PC-3 (cell line): ENCODE measurements around the gene CDC42BPB.

Source experiments
- CTCF ChIP-seq: fragments of 300-600 bp; sonication (generic); conservative IDR thresholded peaks from 2 replicates; pipeline ENCODE4 v1.5.1; 2017; ENCODE audit warnings: antibody characterized with exemption, low read depth, mild to moderate bottlenecking, low read length
- EZH2 ChIP-seq: fragments of 300-600 bp; sonication (generic); IDR thresholded peaks from one replicate; pipeline ENCODE4 v1.6.1; 2017; ENCODE audit warnings: antibody characterized with exemption, mild to moderate bottlenecking, low read length; ENCODE audit not compliant: unreplicated experiment

GRCh38 chr14:102897299-102898027 lies 159.9 kb downstream of the CDC42BPB start:
- no peak for TF ChIP-seq CTCF
- TF ChIP-seq EZH2: no peak
